Neural cell (in vitro differentiated cells): Measurements from ENCODE around the gene RNF4. TPM values are rescaled to one million over a fixed set of nuclear protein-coding genes. Genes with fewer than 3 reads are reported as not detected.
"Not testable (repeated sequence)": the region's sequence is repeated elsewhere in the genome, so short reads cannot be mapped to it uniquely, and the experiment has no call there.

ENCODE experiments used
- H2AFZ ChIP-seq: fragments of 200-600, 300-800 bp; sonication (generic), shearing (Covaris generic); 2 replicates; pipeline ENCODE4 v1.6.0; 2014; ENCODE audit warnings: low read depth, mild to moderate bottlenecking, antibody characterized with exemption, low read length, moderate library complexity
- H3F3A ChIP-seq: fragments of 200-600 bp; shearing (Covaris generic); 2 replicates; pipeline ENCODE4 v1.6.1; 2016; ENCODE audit warnings: mild to moderate bottlenecking, moderate library complexity, mixed read lengths, antibody characterized with exemption, low read length; ENCODE audit not compliant: insufficient read depth, poor library complexity, severe bottlenecking
- H3K27ac ChIP-seq: fragments of 200-600, 300-800 bp; sonication (generic), shearing (Covaris generic); 2 replicates; pipeline ENCODE4 v1.5.1; 2014; ENCODE audit warnings: mild to moderate bottlenecking, low read length, moderate library complexity
- H3K27me3 ChIP-seq: fragments of 300-800, 200-600 bp; sonication (generic), shearing (Covaris generic); 2 replicates; pipeline ENCODE4 v1.6.0; 2014; ENCODE audit warnings: mild to moderate bottlenecking, low read depth, low read length, moderate library complexity; ENCODE audit not compliant: insufficient read depth
- H3K36me3 ChIP-seq: fragments of 300-800, 200-600 bp; sonication (generic), shearing (Covaris generic); 2 replicates; pipeline ENCODE4 v1.5.1; 2014; ENCODE audit warnings: mild to moderate bottlenecking, antibody characterized with exemption, low read length, moderate library complexity; ENCODE audit not compliant: insufficient read depth
- H3K4me2 ChIP-seq: fragments of 300-800, 200-600 bp; sonication (generic), shearing (Covaris generic); 2 replicates; pipeline ENCODE4 v1.6.0; 2014; ENCODE audit warnings: mild to moderate bottlenecking, low read length
- H3K4me3 ChIP-seq: fragments of 300-800, 200-600 bp; sonication (generic), shearing (Covaris generic); 2 replicates; pipeline ENCODE4 v1.5.1; 2014; ENCODE audit warnings: mild to moderate bottlenecking, low read length, moderate library complexity
- H3K79me2 ChIP-seq: fragments of 200-600 bp; shearing (Covaris generic); replicated peaks from 2 replicates; pipeline ENCODE4 v1.6.0; 2014; ENCODE audit warnings: mild to moderate bottlenecking, low read length, moderate library complexity; ENCODE audit not compliant: insufficient read depth
- H3K9ac ChIP-seq: fragments of 300-800, 200-600 bp; sonication (generic), shearing (Covaris generic); 2 replicates; pipeline ENCODE4 v1.6.1; 2016; ENCODE audit warnings: mild to moderate bottlenecking, low read length, mixed read lengths
- H3K9me2 ChIP-seq: fragments of 200-600 bp; shearing (Covaris generic); 2 replicates; pipeline ENCODE4 v1.6.1; 2016; ENCODE audit warnings: mild to moderate bottlenecking, low read length, mixed read lengths; ENCODE audit not compliant: insufficient read depth
- H3K9me3 ChIP-seq: fragments of 200-600, 300-800 bp; sonication (generic), shearing (Covaris generic); 2 replicates; pipeline ENCODE4 v1.6.1; 2016; ENCODE audit warnings: mild to moderate bottlenecking, mixed run types, low read length, moderate library complexity, mixed read lengths
- H4K20me1 ChIP-seq: fragments of 200-600 bp; shearing (Covaris generic); 2 replicates; pipeline ENCODE4 v1.6.1; 2016; ENCODE audit warnings: mild to moderate bottlenecking, mixed run types; ENCODE audit not compliant: insufficient read depth
- EP300 ChIP-seq: fragments of 450-650 bp; conservative IDR thresholded peaks from 2 replicates; pipeline ENCODE4 v1.6.1; 2014; ENCODE audit warnings: antibody characterized with exemption, mild to moderate bottlenecking, moderate library complexity; ENCODE audit not compliant: poor library complexity, severe bottlenecking
- EZH2 ChIP-seq: fragments of 200-600, 300-800 bp; shearing (Covaris generic), sonication (generic); IDR thresholded peaks from 2 replicates; pipeline ENCODE4 v1.6.1; 2014; ENCODE audit warnings: antibody characterized with exemption, low read length, borderline replicate concordance, mild to moderate bottlenecking; ENCODE audit not compliant: insufficient read depth, poor library complexity, severe bottlenecking
- MXI1 ChIP-seq: fragments of 450-650 bp; conservative IDR thresholded peaks from 2 replicates; pipeline ENCODE4 v1.6.1; 2014; ENCODE audit warnings: antibody characterized with exemption, mild to moderate bottlenecking; ENCODE audit not compliant: poor library complexity, severe bottlenecking
- POLR2AphosphoS5 ChIP-seq: IDR thresholded peaks from 2 replicates; pipeline ENCODE4 v1.6.1; 2012
- RAD21 ChIP-seq: fragments of 450-650 bp; conservative IDR thresholded peaks from 2 replicates; pipeline ENCODE4 v1.6.1; 2014; ENCODE audit warnings: antibody characterized with exemption, mild to moderate bottlenecking, moderate library complexity
- SMC3 ChIP-seq: fragments of 450-650 bp; conservative IDR thresholded peaks from 2 replicates; pipeline ENCODE4 v1.6.1; 2014; ENCODE audit warnings: antibody characterized with exemption, mild to moderate bottlenecking, moderate library complexity; ENCODE audit not compliant: poor library complexity
- TAF1 ChIP-seq: IDR thresholded peaks from 2 replicates; pipeline ENCODE4 v1.6.1; 2012; ENCODE audit warnings: low read depth
- polyA plus RNA-seq: library from polyadenylated mRNA; depleted of rRNA; stranded (reverse); fragments of >200 nt; gene quantifications from 2 replicates; pipeline ENCODE4 v1.2.3, GENCODE V29; 2014
- TF ChIP-seq, protein P1 (sequence below): IDR thresholded peaks from 2 replicates; pipeline ENCODE4 v1.6.1; 2012; ENCODE audit warnings: borderline replicate concordance
- TF ChIP-seq, protein P2 (sequence below): fragments of 450-650 bp; IDR thresholded peaks from 2 replicates; pipeline ENCODE4 v1.5.1; 2014; ENCODE audit warnings: antibody characterized with exemption, mild to moderate bottlenecking, moderate library complexity; ENCODE audit not compliant: poor library complexity, severe bottlenecking

Gene RNF4
- polyA plus RNA-seq, 1 donor from 2014 or later: 48.2 TPM

DNA sequence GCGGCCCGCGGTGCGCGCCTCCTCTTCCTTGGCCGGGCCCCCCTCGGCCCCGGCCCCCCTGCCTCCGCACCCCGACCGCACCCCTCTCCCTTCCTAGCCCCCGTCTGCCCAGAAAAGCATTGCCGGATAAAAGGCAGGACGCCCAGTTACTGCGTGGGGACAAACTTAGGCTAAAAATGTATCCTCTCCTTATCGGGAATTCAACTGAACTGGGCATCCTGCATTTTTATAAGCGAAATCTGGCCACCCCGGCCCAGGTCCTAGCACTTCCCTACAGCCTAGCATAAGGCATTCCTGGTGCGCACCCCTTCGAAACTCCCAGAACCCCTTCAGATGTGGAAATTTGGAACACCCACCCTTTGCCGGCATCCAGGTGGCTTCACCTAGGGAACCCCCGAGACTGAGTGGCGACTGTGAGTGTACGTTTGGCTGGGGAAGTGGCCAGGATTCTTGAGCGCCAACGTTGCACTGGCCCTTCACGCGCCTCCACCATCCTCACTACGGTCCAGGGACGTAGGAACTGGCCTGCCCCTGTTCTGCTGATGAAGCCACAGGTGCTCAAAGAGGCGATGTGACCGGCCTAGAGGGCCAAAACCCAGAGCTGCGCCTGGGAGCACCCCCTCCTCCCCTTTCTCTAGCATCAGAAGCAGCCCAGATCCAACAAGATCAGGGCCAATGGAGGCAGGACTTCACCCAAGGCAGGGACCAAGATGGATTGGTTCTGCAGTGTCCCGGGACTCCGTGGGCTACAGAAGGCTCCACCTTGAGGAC lies 5.7 kb upstream of the RNF4 start:
- Histone ChIP-seq H3K27ac (no peak overlapping the region), H3K9me2 (no peaks in the 10 kb centered on the region), H3K27me3 (no peaks in the 10 kb centered on the region), H4K20me1 (no peaks in the 10 kb centered on the region), H2AFZ (no peak overlapping the region), H3K36me3 (no peaks in the 10 kb centered on the region), H3K9me3 (no peaks in the 10 kb centered on the region), H3F3A (no peaks in the 10 kb centered on the region), H3K4me2 (no peak overlapping the region), H3K79me2 (peaks cover 7% of the 10 kb centered on the region), H3K4me3 (peak overlapping the region; percentile 72), H3K9ac (peak overlapping the region; percentile 67)
- TF ChIP-seq MXI1 (no peak), RAD21 (peak; percentile 0)

DNA sequence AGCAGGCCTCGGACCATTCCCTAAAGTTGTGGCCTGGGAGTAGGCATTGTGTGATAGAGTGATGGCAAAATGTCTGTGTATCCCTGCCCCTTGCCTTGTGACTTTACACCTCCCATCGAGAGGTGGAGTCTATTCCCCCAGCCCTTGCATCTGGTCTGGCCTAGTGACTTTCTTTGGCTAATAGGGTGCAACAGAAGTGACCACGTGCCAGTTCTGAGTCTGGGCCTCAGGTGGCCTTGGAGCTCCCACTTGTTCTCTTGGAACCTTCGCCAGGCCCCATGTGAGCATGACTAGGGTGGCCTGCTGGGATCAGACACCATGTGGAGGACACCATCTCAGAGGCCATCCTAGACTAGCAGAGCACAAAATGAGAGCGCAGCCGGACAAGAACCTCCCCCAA lies 3.9 kb upstream of the RNF4 start:
- Histone ChIP-seq H3K9me3 (no peaks in the 10 kb centered on the region), H2AFZ (no peak overlapping the region), H3K4me3 (no peak overlapping the region), H3K79me2 (peaks cover 13% of the 10 kb centered on the region), H3K27ac (no peak overlapping the region), H3K27me3 (no peaks in the 10 kb centered on the region), H3K9me2 (no peaks in the 10 kb centered on the region), H3K9ac (no peak overlapping the region), H4K20me1 (no peaks in the 10 kb centered on the region), H3K4me2 (no peak overlapping the region), H3F3A (no peaks in the 10 kb centered on the region), H3K36me3 (no peaks in the 10 kb centered on the region)
- TF ChIP-seq SMC3 (no peak), RAD21 (no peak), MXI1 (no peak), TAF1 (no peak), EZH2 (no peak), POLR2AphosphoS5 (no peak), EP300 (no peak)
- TF ChIP-seq, protein P1, sequence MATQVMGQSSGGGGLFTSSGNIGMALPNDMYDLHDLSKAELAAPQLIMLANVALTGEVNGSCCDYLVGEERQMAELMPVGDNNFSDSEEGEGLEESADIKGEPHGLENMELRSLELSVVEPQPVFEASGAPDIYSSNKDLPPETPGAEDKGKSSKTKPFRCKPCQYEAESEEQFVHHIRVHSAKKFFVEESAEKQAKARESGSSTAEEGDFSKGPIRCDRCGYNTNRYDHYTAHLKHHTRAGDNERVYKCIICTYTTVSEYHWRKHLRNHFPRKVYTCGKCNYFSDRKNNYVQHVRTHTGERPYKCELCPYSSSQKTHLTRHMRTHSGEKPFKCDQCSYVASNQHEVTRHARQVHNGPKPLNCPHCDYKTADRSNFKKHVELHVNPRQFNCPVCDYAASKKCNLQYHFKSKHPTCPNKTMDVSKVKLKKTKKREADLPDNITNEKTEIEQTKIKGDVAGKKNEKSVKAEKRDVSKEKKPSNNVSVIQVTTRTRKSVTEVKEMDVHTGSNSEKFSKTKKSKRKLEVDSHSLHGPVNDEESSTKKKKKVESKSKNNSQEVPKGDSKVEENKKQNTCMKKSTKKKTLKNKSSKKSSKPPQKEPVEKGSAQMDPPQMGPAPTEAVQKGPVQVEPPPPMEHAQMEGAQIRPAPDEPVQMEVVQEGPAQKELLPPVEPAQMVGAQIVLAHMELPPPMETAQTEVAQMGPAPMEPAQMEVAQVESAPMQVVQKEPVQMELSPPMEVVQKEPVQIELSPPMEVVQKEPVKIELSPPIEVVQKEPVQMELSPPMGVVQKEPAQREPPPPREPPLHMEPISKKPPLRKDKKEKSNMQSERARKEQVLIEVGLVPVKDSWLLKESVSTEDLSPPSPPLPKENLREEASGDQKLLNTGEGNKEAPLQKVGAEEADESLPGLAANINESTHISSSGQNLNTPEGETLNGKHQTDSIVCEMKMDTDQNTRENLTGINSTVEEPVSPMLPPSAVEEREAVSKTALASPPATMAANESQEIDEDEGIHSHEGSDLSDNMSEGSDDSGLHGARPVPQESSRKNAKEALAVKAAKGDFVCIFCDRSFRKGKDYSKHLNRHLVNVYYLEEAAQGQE: no peak
- TF ChIP-seq, protein P2, sequence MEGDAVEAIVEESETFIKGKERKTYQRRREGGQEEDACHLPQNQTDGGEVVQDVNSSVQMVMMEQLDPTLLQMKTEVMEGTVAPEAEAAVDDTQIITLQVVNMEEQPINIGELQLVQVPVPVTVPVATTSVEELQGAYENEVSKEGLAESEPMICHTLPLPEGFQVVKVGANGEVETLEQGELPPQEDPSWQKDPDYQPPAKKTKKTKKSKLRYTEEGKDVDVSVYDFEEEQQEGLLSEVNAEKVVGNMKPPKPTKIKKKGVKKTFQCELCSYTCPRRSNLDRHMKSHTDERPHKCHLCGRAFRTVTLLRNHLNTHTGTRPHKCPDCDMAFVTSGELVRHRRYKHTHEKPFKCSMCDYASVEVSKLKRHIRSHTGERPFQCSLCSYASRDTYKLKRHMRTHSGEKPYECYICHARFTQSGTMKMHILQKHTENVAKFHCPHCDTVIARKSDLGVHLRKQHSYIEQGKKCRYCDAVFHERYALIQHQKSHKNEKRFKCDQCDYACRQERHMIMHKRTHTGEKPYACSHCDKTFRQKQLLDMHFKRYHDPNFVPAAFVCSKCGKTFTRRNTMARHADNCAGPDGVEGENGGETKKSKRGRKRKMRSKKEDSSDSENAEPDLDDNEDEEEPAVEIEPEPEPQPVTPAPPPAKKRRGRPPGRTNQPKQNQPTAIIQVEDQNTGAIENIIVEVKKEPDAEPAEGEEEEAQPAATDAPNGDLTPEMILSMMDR: no peak

DNA sequence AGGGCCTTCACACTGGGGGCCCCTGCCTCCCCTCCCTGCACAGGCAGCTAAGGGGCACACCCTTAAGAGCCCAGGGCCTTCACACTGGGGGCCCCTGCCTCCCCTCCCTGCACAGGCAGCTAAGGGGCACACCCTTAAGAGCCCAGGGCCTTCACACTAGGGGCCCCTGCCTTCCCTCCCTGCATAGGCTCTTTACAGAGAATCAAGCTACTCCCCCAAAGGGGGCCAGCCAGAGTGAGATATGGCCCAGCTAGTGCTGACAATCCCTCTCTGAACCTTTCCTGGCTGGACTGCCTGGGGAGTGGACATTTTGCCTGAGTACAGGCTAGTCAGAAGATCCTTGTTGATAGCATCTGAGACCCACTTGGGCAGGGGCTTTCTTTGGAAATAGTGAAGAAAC lies 3.4 kb upstream of the RNF4 start:
- H3K27me3 ChIP-seq, H2AFZ ChIP-seq, H3K4me3 ChIP-seq, H3K4me2 ChIP-seq, H3K9me2 ChIP-seq, H3K9ac ChIP-seq, H4K20me1 ChIP-seq, H3K9me3 ChIP-seq, H3K36me3 ChIP-seq, H3F3A ChIP-seq, H3K27ac ChIP-seq: not testable (repeated sequence)
- H3K79me2 ChIP-seq: peaks cover 19% of the 10 kb centered on the region
